WTC11 (cell line): ENCODE results near the gene ACADL.

Experiments used
- PRRX2 ChIP-seq: fragments of 250-450 bp; sonication (Bioruptor Pico); IDR thresholded peaks from 2 replicates; pipeline ENCODE4 v1.8.0; 2021; ENCODE audit warnings: mild to moderate bottlenecking
- TF ChIP-seq, protein P1 (sequence below): sonication (generic); formaldehyde crosslinking; IDR thresholded peaks from 2 replicates; pipeline ENCODE4 v1.8.1; 2022; ENCODE audit warnings: mild to moderate bottlenecking, missing genetic modification reagents, moderate library complexity, borderline replicate concordance
- TF ChIP-seq, protein P2 (sequence below): fragments of 200-600 bp; IDR thresholded peaks from 2 replicates; pipeline ENCODE4 v1.8.0; 2022; ENCODE audit warnings: antibody characterized with exemption
- TF ChIP-seq, protein P3 (sequence below): sonication (generic); formaldehyde crosslinking; IDR thresholded peaks from 2 replicates; pipeline ENCODE4 v1.8.0; 2022; ENCODE audit warnings: mild to moderate bottlenecking, missing genetic modification reagents

GRCh38 chr2:210203147-210203546, 22.1 kb downstream of the ACADL start:
- no peak for TF ChIP-seq PRRX2 (CRISPR knock-in tag)
- TF ChIP-seq, protein P1, sequence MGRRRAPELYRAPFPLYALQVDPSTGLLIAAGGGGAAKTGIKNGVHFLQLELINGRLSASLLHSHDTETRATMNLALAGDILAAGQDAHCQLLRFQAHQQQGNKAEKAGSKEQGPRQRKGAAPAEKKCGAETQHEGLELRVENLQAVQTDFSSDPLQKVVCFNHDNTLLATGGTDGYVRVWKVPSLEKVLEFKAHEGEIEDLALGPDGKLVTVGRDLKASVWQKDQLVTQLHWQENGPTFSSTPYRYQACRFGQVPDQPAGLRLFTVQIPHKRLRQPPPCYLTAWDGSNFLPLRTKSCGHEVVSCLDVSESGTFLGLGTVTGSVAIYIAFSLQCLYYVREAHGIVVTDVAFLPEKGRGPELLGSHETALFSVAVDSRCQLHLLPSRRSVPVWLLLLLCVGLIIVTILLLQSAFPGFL, result no peak
- TF ChIP-seq, protein P2, sequence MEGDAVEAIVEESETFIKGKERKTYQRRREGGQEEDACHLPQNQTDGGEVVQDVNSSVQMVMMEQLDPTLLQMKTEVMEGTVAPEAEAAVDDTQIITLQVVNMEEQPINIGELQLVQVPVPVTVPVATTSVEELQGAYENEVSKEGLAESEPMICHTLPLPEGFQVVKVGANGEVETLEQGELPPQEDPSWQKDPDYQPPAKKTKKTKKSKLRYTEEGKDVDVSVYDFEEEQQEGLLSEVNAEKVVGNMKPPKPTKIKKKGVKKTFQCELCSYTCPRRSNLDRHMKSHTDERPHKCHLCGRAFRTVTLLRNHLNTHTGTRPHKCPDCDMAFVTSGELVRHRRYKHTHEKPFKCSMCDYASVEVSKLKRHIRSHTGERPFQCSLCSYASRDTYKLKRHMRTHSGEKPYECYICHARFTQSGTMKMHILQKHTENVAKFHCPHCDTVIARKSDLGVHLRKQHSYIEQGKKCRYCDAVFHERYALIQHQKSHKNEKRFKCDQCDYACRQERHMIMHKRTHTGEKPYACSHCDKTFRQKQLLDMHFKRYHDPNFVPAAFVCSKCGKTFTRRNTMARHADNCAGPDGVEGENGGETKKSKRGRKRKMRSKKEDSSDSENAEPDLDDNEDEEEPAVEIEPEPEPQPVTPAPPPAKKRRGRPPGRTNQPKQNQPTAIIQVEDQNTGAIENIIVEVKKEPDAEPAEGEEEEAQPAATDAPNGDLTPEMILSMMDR, result no peak
- TF ChIP-seq, protein P3, sequence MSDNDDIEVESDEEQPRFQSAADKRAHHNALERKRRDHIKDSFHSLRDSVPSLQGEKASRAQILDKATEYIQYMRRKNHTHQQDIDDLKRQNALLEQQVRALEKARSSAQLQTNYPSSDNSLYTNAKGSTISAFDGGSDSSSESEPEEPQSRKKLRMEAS, result no peak
